ENCODE results near the gene MUC2. TPM values are rescaled to one million over a fixed set of nuclear protein-coding genes. Genes with fewer than 3 reads are reported as not detected.

Gene MUC2
- total RNA-seq, 2 experiments from 2014 or later = not detected

DNA sequence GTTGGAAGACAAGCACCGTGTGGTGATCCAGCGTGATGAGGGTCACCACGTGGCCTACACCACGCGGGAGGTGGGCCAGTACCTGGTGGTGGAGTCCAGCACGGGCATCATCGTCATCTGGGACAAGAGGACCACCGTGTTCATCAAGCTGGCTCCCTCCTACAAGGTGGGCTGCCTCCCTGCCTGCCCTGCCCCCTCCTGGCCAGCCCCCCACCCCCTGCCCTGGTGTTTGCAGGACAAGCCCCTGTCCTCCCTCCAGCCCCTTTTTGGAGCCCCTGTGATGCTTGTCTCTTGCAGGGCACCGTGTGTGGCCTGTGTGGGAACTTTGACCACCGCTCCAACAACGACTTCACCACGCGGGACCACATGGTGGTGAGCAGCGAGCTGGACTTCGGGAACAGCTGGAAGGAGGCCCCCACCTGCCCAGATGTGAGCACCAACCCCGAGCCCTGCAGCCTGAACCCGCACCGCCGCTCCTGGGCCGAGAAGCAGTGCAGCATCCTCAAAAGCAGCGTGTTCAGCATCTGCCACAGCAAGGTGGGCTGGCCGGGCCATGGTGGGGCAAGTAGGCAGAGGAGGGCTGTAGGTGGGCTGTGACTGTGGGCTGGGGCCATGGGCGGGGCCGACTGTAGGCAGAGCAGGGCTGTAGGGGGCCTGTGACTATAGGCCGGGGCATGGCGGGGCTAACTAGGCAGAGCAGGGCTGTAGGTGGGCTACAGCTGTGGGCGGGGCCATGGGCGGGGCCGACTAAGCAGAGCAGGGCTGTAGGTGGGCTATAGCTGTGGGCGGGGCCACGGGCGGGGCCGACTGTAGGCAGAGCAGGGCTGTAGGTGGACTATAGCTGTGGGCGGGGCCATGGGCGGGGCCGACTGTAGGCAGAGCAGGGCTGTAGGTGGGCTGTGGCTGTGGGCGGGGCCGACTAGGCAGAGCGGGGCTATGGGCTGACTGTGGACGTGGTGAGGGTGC, 13.6 kb downstream of the MUC2 start:
- Mint-ChIP-seq H3K4me1 (no peaks in the 10 kb centered on the region), H3K27me3 (no peaks in the 10 kb centered on the region), H3K9me3 (ENCODE audit: low read depth) (peaks cover 6% of the 10 kb centered on the region), H3K36me3 (ENCODE audit: low read depth) (no peaks in the 10 kb centered on the region), H3K4me3 (no peak overlapping the region), H3K27ac (no peak overlapping the region)
- ChIA-PET POLR2A (no interaction called here), CTCF (no interaction called here)
- intact Hi-C loops (cut with DNase I, micrococcal nuclease) = loop anchor here in 1 of 2 experiments (10.0 kb wide), 1 partner anchor 57 kb away; no protein-coding TSS in a partner anchor
- peak; percentile 23 for DNase-seq
- ATAC-seq = no peak

DNA sequence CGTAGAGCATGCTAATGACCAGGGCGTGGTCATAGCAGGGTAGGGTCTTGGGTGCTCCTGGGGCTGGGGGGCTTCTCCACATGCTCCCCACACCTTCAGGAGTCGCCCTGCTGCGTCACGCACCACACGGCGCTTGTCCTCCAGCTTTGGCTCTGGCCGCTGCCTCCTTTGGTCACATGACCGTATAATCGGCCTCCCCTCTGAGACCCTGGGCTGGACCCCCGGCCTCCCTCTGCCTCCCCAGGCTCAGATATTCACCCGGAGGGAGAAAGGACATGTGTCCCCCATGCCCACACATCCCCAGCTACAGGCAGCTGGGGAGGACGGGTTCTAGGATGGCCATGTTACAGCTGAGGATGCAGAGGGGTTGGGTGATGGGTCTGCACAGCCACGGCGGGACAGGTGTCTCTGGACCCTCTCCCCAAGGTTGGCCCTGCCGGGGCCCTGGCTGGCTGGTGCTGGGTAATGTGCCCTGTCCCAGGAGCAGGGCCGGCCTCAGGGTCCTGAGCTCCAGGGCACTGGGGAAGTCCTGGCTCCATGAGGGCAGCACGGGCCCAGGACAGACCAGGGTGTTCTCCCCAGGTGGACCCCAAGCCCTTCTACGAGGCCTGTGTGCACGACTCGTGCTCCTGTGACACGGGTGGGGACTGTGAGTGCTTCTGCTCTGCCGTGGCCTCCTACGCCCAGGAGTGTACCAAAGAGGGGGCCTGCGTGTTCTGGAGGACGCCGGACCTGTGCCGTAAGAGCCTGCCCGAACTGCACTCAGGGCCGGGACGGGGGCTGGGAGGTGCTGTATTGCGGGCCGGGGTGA, 14.5 kb downstream of the MUC2 start:
- no peak overlapping the region for H3K4me3 Mint-ChIP-seq
- no peaks in the 10 kb centered on the region for H3K36me3 Mint-ChIP-seq (ENCODE audit: low read depth)
- CTCF ChIA-PET = no interaction called here
- no peaks in the 10 kb centered on the region for H3K27me3 Mint-ChIP-seq
- POLR2A ChIA-PET = no interaction called here
- intact Hi-C loops (cut with DNase I, micrococcal nuclease) = loop anchor here in 1 of 2 experiments (10.0 kb wide), 1 partner anchor 56 kb away; no protein-coding TSS in a partner anchor
- H3K27ac Mint-ChIP-seq = no peak overlapping the region
- no peak for DNase-seq
- no peak for ATAC-seq
- peaks cover 6% of the 10 kb centered on the region for H3K9me3 Mint-ChIP-seq (ENCODE audit: low read depth)
- no peaks in the 10 kb centered on the region for H3K4me1 Mint-ChIP-seq

DNA sequence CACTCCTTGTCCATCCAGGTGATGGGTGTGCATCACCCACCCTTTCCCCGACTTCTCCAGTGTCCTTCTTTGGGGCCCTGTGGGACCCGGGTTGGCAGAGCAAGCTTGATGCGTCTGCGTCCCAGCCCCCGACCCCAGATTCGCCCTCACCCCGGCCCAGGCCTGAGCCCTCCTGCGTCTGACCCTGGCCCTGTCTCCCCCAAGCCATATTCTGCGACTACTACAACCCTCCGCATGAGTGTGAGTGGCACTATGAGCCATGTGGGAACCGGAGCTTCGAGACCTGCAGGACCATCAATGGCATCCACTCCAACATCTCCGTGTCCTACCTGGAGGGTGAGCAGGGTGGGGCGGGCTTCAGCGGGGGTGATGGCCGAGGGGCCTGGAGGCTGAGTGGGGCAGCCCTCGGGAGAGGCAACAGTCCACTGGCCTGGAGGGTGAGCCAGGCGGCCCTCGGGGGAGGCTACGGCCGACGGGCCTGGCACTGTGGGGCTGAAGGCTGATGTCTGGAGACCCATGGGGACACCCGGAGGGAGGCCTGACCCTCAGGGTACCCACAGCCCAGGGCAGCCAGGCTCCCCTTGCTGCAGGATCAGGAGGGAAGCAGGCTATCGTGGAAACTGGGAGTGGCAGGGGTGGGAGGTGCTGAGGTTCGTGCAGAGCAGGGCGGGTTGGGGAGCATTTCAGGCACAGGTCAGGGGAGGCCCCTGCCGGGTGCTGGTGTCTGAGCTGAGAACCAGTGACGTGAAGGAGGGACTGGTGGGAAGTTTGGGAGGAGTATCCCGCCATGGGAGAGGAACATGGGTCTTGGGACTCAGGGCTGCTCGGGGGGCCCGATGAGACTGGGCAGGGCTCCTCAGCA, 15.3 kb downstream of the MUC2 start:
- intact Hi-C loops (cut with DNase I, micrococcal nuclease) = loop anchor here in 1 of 2 experiments (10.0 kb wide), 1 partner anchor 55 kb away; no protein-coding TSS in a partner anchor
- DNase-seq (no peak), ATAC-seq (no peak)
- no peaks in the 10 kb centered on the region for H3K36me3 Mint-ChIP-seq (ENCODE audit: low read depth)
- no peaks in the 10 kb centered on the region for H3K4me1 Mint-ChIP-seq
- POLR2A ChIA-PET = no interaction called here
- no peaks in the 10 kb centered on the region for H3K27me3 Mint-ChIP-seq
- H3K27ac Mint-ChIP-seq = no peak overlapping the region
- H3K4me3 Mint-ChIP-seq = no peak overlapping the region
- peaks cover 7% of the 10 kb centered on the region for H3K9me3 Mint-ChIP-seq (ENCODE audit: low read depth)
- CTCF ChIA-PET = no interaction called here

DNA sequence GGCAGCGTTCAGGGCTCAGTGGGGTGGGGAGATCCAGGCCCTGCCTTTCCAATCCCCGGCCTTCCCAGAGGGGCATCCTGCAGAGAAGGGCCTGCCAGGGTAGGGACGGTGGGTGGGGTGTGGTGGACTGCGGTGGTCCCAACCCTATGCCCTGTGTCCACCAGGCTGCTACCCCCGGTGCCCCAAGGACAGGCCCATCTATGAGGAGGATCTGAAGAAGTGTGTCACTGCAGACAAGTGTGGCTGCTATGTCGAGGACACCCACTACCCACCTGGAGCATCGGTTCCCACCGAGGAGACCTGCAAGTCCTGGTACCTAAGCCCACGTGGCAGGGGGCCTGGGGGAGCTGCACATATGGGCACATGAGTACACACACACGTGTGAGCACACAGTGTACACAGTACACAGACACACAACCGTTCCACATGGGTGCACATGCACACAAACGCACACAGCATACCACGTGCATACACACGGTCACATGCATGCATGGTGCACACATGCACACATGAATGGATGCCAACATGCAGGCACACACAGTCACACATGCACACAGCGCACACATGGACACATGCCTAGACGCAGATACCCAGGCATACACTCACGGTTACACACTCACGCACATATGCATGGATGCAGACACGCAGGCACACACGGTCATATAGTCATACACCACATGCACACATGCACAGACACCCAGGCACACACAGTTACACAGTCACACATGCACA, 16.1 kb downstream of the MUC2 start:
- no peaks in the 10 kb centered on the region for H3K4me1 Mint-ChIP-seq
- H3K36me3 Mint-ChIP-seq (ENCODE audit: low read depth) = no peaks in the 10 kb centered on the region
- H3K4me3 Mint-ChIP-seq = no peak overlapping the region
- H3K9me3 Mint-ChIP-seq (ENCODE audit: low read depth) = peaks cover 11% of the 10 kb centered on the region
- H3K27ac Mint-ChIP-seq = no peak overlapping the region
- no peaks in the 10 kb centered on the region for H3K27me3 Mint-ChIP-seq
- ChIA-PET POLR2A (no interaction called here), CTCF (no interaction called here)
- intact Hi-C loops (cut with DNase I, micrococcal nuclease) = no loop called here
- ATAC-seq (no peak), DNase-seq (no peak)

- POLR2A ChIA-PET = no interaction called here
- CTCF ChIA-PET = no interaction called here
- no peaks in the 10 kb centered on the region for H3K36me3 Mint-ChIP-seq (ENCODE audit: low read depth)
Measured at GRCh38 chr11:1091332-1092083, 16.8 kb downstream of the MUC2 start.

GRCh38 chr11:1092145-1092670, 17.5 kb downstream of the MUC2 start:
- Mint-ChIP-seq H3K27ac (no peak overlapping the region), H3K4me3 (no peak overlapping the region)
- CTCF ChIA-PET = no interaction called here

More at GRCh38 chr11:1091332-1092083, 16.8 kb downstream of the MUC2 start:
- peaks cover 15% of the 10 kb centered on the region for H3K9me3 Mint-ChIP-seq (ENCODE audit: low read depth)
- H3K27ac Mint-ChIP-seq = no peak overlapping the region
- H3K4me3 Mint-ChIP-seq = no peak overlapping the region
- H3K27me3 Mint-ChIP-seq = no peaks in the 10 kb centered on the region
- ATAC-seq (no peak), DNase-seq (no peak)
- no peaks in the 10 kb centered on the region for H3K4me1 Mint-ChIP-seq
- intact Hi-C loops (cut with DNase I, micrococcal nuclease) = no loop called here

DNA sequence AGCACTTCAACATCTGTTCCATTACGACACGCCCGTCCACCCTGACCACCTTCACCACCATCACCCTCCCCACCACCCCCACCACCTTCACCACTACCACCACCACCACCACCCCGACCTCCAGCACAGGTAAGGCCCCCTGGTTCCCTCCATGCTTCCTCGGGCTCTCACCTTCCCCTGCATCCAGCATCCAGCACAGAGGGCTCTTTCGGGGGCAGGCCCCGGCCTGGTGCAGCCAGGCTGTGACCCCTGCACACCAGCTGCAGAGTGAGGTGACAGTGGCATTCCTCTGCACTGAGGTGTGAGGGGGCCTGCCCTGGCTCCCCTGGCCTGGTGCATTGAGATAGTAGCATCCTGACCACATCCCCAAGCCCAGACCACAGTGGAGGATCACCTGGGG, 18.2 kb downstream of the MUC2 start:
- no peaks in the 10 kb centered on the region for H3K27me3 Mint-ChIP-seq
- no peak overlapping the region for H3K27ac Mint-ChIP-seq
- H3K36me3 Mint-ChIP-seq (ENCODE audit: low read depth) = no peaks in the 10 kb centered on the region
- ATAC-seq = no peak
- H3K9me3 Mint-ChIP-seq (ENCODE audit: low read depth) = peaks cover 15% of the 10 kb centered on the region
- intact Hi-C loops (cut with DNase I, micrococcal nuclease) = no loop called here
- ChIA-PET CTCF (no interaction called here), POLR2A (no interaction called here)
- no peak overlapping the region for H3K4me3 Mint-ChIP-seq
- H3K4me1 Mint-ChIP-seq = no peaks in the 10 kb centered on the region
- no peak for DNase-seq

More at GRCh38 chr11:1092145-1092670, 17.5 kb downstream of the MUC2 start:
- POLR2A ChIA-PET = no interaction called here
- no peaks in the 10 kb centered on the region for H3K4me1 Mint-ChIP-seq
- no peaks in the 10 kb centered on the region for H3K27me3 Mint-ChIP-seq
- peaks cover 15% of the 10 kb centered on the region for H3K9me3 Mint-ChIP-seq (ENCODE audit: low read depth)
- ATAC-seq (no peak), DNase-seq (no peak)
- H3K36me3 Mint-ChIP-seq (ENCODE audit: low read depth) = no peaks in the 10 kb centered on the region
- intact Hi-C loops (cut with DNase I, micrococcal nuclease) = no loop called here

DNA sequence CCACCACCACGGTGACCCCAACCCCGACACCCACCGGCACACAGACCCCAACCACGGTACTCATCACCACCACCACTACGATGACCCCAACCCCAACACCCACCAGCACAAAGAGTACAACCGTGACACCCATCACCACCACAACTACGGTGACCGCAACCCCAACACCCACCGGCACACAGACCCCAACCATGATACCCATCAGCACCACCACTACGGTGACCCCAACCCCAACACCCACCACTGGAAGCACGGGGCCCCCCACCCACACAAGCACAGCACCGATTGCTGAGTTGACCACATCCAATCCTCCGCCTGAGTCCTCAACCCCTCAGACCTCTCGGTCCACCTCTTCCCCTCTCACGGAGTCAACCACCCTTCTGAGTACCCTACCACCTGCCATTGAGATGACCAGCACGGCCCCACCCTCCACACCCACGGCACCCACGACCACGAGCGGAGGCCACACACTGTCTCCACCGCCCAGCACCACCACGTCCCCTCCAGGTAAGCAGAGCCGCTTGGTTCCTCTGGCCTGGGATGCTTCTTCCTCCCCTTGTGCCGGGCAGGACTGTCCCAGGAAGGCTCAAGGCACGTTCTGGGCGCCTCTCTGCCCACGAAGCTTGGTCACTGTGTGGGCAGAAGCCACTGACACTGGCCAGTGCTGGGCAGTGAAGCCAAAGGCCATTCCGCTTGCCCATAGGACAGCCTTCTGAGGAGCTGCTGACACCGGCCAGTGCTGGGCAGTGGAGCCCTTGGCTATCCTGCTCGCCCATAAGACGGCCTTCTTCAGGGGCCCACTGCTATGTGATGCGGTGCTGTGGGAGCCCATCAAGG, 25.1 kb downstream of the MUC2 start:
- ATAC-seq (no peak), DNase-seq (no peak)
- Mint-ChIP-seq H3K4me3 (no peak overlapping the region), H3K4me1 (no peaks in the 10 kb centered on the region), H3K27ac (no peak overlapping the region), H3K36me3 (ENCODE audit: low read depth) (no peaks in the 10 kb centered on the region), H3K9me3 (ENCODE audit: low read depth) (peaks cover 9% of the 10 kb centered on the region), H3K27me3 (no peaks in the 10 kb centered on the region)
- ChIA-PET POLR2A (no interaction called here), CTCF (no interaction called here)
- intact Hi-C loops (cut with DNase I, micrococcal nuclease) = no loop called here

- Mint-ChIP-seq H3K27me3 (no peaks in the 10 kb centered on the region), H3K36me3 (ENCODE audit: low read depth) (no peaks in the 10 kb centered on the region), H3K4me1 (no peaks in the 10 kb centered on the region), H3K4me3 (no peak overlapping the region), H3K9me3 (ENCODE audit: low read depth) (peaks cover 3% of the 10 kb centered on the region), H3K27ac (no peak overlapping the region)
- ATAC-seq (no peak), DNase-seq (no peak)
- POLR2A ChIA-PET = no interaction called here
- CTCF ChIA-PET = no interaction called here
- intact Hi-C loops (cut with DNase I, micrococcal nuclease) = no loop called here
Measured at GRCh38 chr11:1100417-1101245, 26.0 kb downstream of the MUC2 start.
